IMR-90 (cell line): ENCODE results near the gene SLC30A1.

ENCODE experiments used
- BHLHE40 ChIP-seq: fragments of 150-350 bp; IDR thresholded peaks from 2 replicates; pipeline ENCODE4 v1.6.1; 2016; ENCODE audit warnings: mild to moderate bottlenecking, low read depth, low read length
- CEBPB ChIP-seq: IDR thresholded peaks from 2 replicates; pipeline ENCODE4 v1.6.1; 2012; ENCODE audit warnings: low read depth, low read length, improper control_type of control experiment
- CHD1 ChIP-seq: IDR thresholded peaks from 2 replicates; pipeline ENCODE4 v1.6.1; 2012; ENCODE audit warnings: low read depth, low read length, improper control_type of control experiment
- CTCF ChIP-seq: conservative IDR thresholded peaks from 2 replicates; pipeline ENCODE4 v1.5.1; 2012; ENCODE audit warnings: mild to moderate bottlenecking, low read depth, low read length, improper control_type of control experiment
- ELK1 ChIP-seq: fragments of 150-350 bp; IDR thresholded peaks from 2 replicates; pipeline ENCODE4 v1.6.1; 2016; ENCODE audit warnings: low read depth, mild to moderate bottlenecking, low read length, moderate library complexity, borderline replicate concordance
- MAFK ChIP-seq: IDR thresholded peaks from 2 replicates; pipeline ENCODE4 v1.6.1; 2012; ENCODE audit warnings: low read depth, low read length, improper control_type of control experiment
- MAZ ChIP-seq: IDR thresholded peaks from 2 replicates; pipeline ENCODE4 v1.6.1; 2012; ENCODE audit warnings: low read depth, mild to moderate bottlenecking, low read length, improper control_type of control experiment, moderate library complexity, borderline replicate concordance
- MXI1 ChIP-seq: IDR thresholded peaks from 2 replicates; pipeline ENCODE4 v1.6.1; 2012; ENCODE audit warnings: low read depth, mild to moderate bottlenecking, low read length, moderate library complexity, borderline replicate concordance
- NFE2L2 ChIP-seq: fragments of 150-350 bp; IDR thresholded peaks from 2 replicates; pipeline ENCODE4 v1.6.1; 2016; ENCODE audit warnings: low read depth, mild to moderate bottlenecking, low read length
- POLR2A ChIP-seq: IDR thresholded peaks from 2 replicates; pipeline ENCODE4 v1.6.1; 2012; ENCODE audit warnings: mild to moderate bottlenecking, low read depth, low read length
- RAD21 ChIP-seq: IDR thresholded peaks from 2 replicates; pipeline ENCODE4 v1.6.1; 2012; ENCODE audit warnings: low read length, improper control_type of control experiment
- SMC3 ChIP-seq: fragments of 150-350 bp; IDR thresholded peaks from 2 replicates; pipeline ENCODE4 v1.6.1; 2016; ENCODE audit warnings: low read depth, mild to moderate bottlenecking, antibody characterized with exemption, low read length, moderate library complexity
- TF ChIP-seq, protein P1 (sequence below): fragments of 150-350 bp; IDR thresholded peaks from 2 replicates; pipeline ENCODE4 v1.6.1; 2017; ENCODE audit warnings: mild to moderate bottlenecking, antibody characterized with exemption, low read length, low read depth

DNA sequence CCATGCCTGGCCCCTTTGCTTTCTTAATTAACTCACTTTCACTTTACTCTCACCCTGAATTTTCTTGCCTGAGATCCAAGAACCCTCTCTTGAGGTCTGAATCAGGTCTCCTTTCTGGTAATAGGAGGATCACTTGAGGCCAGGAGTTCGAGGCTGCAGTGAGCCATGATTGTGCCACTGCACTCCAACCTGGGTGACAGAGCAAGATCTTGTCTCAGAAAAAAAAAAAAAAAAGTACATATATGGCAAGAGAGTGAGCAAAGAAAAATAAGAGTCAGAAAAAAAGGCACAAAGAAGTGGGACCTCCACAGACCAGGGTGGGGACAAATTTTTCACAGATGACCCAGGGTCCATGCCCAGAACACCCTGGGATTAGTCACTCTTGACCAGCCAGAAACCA is 52.9 kb downstream of the SLC30A1 start:
- TF ChIP-seq CTCF (no peak), MAZ (no peak), POLR2A (no peak), ELK1 (no peak), SMC3 (no peak), MAFK (no peak), MXI1 (no peak), BHLHE40 (no peak), NFE2L2 (no peak), RAD21 (no peak), CEBPB (no peak), CHD1 (no peak)
- TF ChIP-seq, protein P1, sequence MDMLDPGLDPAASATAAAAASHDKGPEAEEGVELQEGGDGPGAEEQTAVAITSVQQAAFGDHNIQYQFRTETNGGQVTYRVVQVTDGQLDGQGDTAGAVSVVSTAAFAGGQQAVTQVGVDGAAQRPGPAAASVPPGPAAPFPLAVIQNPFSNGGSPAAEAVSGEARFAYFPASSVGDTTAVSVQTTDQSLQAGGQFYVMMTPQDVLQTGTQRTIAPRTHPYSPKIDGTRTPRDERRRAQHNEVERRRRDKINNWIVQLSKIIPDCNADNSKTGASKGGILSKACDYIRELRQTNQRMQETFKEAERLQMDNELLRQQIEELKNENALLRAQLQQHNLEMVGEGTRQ: no peak
